GM13977 (cell line): ENCODE measurements around the gene CAMK1D.
A peak's percentile ranks its signal among the peaks of the same experiment; 100 is the strongest.
"Not testable (repeated sequence)": the region's sequence is repeated elsewhere in the genome, so short reads cannot be mapped to it uniquely, and the experiment has no call there.

Experiments
- DNase-seq: peaks from one replicate; pipeline ENCODE4 v3.0.0; 2012; ENCODE audit warnings: low spot score
- in situ Hi-C: fragments of 300-500 bp; cut with MboI; formaldehyde crosslinking; loops from one replicate; pipeline ENCODE4 v1.12.0; 2022; ENCODE audit warnings: low sequenced_read_pairs, low pct_unique_long_range_greater_than_20kb, mixed read lengths, inconsistent platforms; ENCODE audit not compliant: unreplicated experiment
- TF ChIP-seq, protein P1 (sequence below): IDR thresholded peaks from 2 replicates; pipeline ENCODE4 v1.5.1; 2012; ENCODE audit warnings: mild to moderate bottlenecking, control low read depth; ENCODE audit not compliant: insufficient read depth; ENCODE audit errors: extremely low read depth, missing control alignments

Gene CAMK1D

DNA sequence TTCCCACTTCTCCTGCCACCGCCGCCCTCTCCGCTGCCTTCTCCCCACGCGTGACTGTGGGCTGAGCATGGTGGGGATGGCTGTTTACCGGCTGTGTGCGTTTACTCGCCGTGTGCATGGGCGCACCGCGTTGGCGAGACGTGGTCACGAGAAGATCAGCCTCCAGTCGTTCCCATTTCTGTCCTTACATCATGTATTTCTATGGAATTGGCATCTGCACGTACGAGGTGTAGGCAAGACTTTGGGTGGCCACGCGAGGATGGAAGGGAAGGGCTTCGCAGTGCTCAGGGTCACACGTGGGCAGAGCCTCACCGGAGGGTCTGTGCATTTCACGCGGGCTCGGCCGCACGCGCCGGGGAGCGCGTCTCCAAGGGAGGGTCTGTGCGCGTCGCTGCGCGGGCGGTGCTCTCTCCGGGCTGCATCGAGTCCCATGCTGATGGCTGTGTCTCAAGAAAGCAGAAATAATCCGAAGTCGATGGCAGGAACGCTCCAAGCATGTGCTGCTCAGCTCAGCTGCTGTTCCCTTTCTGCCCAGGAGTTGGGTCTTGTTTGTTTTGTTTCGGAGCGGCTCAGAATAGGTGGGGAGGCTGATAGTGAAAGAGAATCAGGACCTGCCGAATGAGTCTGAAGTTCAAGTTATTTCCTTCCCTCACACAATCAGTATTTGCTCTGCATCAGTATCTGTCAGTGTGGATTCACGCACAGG lies 973 bp downstream of the CAMK1D start:
- TF ChIP-seq, protein P1, sequence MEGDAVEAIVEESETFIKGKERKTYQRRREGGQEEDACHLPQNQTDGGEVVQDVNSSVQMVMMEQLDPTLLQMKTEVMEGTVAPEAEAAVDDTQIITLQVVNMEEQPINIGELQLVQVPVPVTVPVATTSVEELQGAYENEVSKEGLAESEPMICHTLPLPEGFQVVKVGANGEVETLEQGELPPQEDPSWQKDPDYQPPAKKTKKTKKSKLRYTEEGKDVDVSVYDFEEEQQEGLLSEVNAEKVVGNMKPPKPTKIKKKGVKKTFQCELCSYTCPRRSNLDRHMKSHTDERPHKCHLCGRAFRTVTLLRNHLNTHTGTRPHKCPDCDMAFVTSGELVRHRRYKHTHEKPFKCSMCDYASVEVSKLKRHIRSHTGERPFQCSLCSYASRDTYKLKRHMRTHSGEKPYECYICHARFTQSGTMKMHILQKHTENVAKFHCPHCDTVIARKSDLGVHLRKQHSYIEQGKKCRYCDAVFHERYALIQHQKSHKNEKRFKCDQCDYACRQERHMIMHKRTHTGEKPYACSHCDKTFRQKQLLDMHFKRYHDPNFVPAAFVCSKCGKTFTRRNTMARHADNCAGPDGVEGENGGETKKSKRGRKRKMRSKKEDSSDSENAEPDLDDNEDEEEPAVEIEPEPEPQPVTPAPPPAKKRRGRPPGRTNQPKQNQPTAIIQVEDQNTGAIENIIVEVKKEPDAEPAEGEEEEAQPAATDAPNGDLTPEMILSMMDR: no peak
- in situ Hi-C loops: no loop called here
- peak; percentile 68 for DNase-seq

DNA sequence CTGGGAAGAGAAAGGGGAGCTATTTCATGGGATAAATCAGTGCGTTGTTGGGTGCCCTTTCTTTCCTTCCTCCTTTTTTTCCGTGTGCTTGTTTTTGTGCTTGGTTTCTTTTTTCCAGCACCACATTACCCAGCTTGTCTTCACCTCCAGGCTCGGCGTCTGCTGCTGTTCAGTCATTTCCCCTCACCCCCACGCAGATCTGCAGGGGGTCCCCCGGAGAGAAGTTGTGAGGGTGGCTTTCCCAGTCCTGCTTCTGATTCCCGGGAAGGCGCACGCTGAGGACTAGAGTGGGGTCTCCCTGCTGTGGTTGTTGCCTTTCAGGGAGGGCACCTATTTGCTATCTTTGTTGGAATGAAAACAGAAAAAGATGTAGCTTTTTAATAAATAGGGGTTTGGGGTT lies 1.6 kb downstream of the CAMK1D start:
- TF ChIP-seq, protein P1: no peak
- in situ Hi-C loops: no loop called here
- DNase-seq: no peak

DNA sequence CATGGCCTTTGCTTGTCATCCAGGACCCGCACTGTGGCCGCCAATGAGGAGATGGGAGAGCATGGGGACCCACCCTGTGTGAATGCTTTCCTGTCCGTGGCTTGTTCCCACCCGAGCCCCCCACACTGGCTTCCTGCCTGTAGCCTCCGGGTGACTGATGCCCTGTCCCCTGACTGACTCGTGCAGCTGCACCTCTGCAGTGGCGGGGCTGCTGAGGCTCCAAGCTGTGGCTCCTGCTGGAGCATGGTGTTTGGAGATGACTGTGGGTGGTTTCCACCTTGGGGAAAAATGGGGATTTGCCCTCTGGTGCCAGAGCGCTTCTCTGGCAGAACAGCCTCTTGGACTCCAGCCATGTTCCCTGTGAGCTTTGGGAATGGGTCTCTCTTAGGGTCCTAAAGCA lies 2.1 kb downstream of the CAMK1D start:
- in situ Hi-C loops: no loop called here
- DNase-seq: no peak
- TF ChIP-seq, protein P1: no peak

DNA sequence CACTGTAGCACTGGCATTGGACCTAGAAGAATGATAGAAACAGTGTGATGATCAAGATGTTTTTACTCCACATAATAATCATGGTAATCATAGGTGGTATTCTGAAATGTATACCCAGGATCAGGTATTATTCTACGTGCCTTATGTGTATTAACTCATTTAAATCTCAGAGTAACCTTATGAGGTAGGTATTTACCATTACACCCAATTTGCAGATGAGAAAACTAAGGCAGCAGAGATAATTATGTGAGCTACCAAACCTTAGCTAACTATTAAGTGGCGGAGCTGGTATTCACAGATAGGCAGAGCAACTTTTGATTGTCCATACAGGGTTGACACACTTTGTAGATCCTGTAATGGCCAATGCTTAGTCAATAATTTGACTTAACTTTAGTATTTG lies 2.5 kb downstream of the CAMK1D start:
- TF ChIP-seq, protein P1: no peak
- no peak for DNase-seq
- in situ Hi-C loops: no loop called here

DNA sequence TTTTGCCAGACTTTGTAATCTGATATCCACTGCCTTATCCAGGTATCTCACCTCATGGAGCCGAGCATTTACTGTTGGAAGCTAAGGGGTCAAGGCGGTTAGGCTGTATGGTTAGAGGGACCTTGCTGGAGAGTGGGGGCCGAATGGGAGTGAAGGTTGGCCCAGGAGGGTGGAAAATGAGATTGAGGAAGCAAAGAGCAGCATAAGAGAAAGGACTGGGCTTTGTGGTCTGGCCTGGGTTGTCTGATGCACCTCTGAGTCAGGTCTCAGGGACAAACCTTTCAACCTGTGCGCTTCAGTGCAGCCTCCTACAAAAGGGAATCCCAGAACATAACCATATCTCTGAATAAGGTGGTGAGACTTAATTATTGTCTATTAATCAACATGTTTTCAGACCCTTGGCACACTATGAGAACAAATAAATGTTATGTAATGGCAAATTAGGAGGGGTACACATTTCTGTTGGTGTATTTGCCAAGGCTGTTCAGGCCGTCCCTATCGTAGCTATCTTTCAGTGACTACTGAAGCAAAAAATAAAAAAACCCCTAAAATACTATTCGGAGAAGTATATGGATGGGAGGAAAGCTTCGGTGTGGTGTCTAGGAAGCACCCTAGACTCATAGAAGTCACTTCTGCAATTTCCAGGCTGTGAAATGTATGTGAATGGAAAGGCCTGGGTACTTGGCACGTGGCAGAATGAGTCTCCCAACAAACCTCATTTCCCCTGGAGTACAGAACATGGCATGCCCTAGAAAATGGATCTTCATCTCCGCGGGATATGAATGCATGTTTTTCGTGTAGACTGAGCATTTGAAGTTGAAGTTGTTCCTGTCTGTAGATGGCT lies 4.3 kb downstream of the CAMK1D start:
- TF ChIP-seq, protein P1: no peak
- DNase-seq: no peak
- in situ Hi-C loops: no loop called here

DNA sequence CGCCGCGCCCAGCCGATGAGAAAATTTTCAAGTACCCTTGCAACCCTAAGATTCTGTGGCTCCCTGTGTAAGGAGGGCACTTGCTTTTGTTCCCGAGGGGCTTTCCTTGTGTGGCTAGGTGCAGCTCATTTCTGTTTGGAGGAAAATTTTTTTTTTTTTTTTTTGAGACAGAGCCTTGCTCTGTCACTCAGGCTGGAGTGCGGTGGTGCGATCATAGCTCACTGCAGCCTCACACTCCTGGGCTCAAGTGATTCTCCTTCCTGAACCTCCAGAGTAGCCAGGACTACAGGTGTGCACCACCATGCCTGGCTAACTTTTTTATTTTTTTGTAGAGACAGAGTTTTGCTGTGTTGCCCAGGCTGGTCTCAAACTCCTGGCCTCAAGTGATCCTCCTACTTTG lies 5.3 kb downstream of the CAMK1D start:
- in situ Hi-C loops, DNase-seq: not testable (repeated sequence)

DNA sequence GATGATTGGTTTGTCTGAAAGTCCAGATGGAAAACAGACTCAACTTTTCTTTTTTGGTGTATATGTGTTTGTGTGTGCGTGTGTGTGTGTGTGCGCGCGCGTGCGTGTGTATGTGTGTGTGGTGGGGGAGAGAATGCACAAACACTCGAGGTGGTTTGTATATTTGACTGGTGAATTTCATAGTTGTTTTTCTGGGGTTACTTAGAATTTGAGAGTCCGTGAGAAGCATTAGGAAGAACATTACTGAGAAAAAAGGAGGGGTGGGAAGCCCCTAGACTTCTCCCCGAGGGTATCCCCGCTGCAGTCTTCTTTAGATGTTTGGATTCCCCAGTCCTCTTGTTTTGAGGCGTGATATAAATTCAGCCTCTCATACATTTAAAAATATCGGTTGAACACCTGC lies 6.0 kb downstream of the CAMK1D start:
- peak; percentile 56 for DNase-seq
- in situ Hi-C loops: no loop called here
- TF ChIP-seq, protein P1: no peak
